GM12878 (cell line): Measurements from ENCODE around the gene SLC44A4. TPM values are rescaled to one million over a fixed set of nuclear protein-coding genes. Genes with fewer than 3 reads are reported as not detected.

ENCODE experiments used
- CHD2 ChIP-seq: IDR thresholded peaks from 2 replicates; pipeline ENCODE4 v1.6.1; 2011; ENCODE audit warnings: low read depth, low read length, improper control_type of control experiment, borderline replicate concordance
- DPF2 ChIP-seq: fragments of 450-650 bp; IDR thresholded peaks from 2 replicates; pipeline ENCODE4 v1.6.1; 2017; ENCODE audit warnings: mild to moderate bottlenecking
- ETV6 ChIP-seq, 2 experiments: fragments of 450-650 bp in 1 of 2; IDR thresholded peaks in 1 of 2; conservative IDR thresholded peaks in 1 of 2; 2 replicates each; pipeline ENCODE4 v1.6.1; 2014; ENCODE audit warnings: antibody characterized with exemption in 1 of 2, borderline replicate concordance in 1 of 2, low read depth in 1 of 2, mild to moderate bottlenecking in 1 of 2, moderate library complexity in 1 of 2
- FOS ChIP-seq: IDR thresholded peaks from 3 replicates; pipeline ENCODE4 v1.6.1; 2011; ENCODE audit warnings: borderline replicate concordance; ENCODE audit not compliant: insufficient read length; ENCODE audit errors: extremely low read depth
- HDGF ChIP-seq: fragments of 450-650 bp; IDR thresholded peaks from 2 replicates; pipeline ENCODE4 v1.6.1; 2016; ENCODE audit warnings: antibody characterized with exemption
- IRF4 ChIP-seq: IDR thresholded peaks from 2 replicates; pipeline ENCODE4 v1.6.1; 2011; ENCODE audit warnings: low read depth, low read length
- KAT2A ChIP-seq: conservative IDR thresholded peaks from 2 replicates; pipeline ENCODE4 v1.6.1; 2011; ENCODE audit warnings: low read depth, low read length; ENCODE audit not compliant: control insufficient read depth
- MEF2A ChIP-seq: IDR thresholded peaks from 2 replicates; pipeline ENCODE4 v1.6.1; 2011; ENCODE audit warnings: low read depth, mild to moderate bottlenecking, low read length, moderate library complexity; ENCODE audit not compliant: insufficient read depth
- MTA2 ChIP-seq: fragments of 450-650 bp; IDR thresholded peaks from 2 replicates; pipeline ENCODE4 v1.6.1; 2016; ENCODE audit warnings: low read depth, mild to moderate bottlenecking, moderate library complexity
- NBN ChIP-seq: fragments of 450-650 bp; IDR thresholded peaks from 2 replicates; pipeline ENCODE4 v1.6.1; 2016
- SIN3A ChIP-seq: IDR thresholded peaks from 2 replicates; pipeline ENCODE4 v1.6.1; 2012; ENCODE audit warnings: low read depth, low read length, improper control_type of control experiment
- SRF ChIP-seq, 2 experiments: IDR thresholded peaks; 2 replicates each; pipeline ENCODE4 v1.6.1; 2011; ENCODE audit warnings: low read depth in 2 of 2, low read length in 2 of 2, mild to moderate bottlenecking in 1 of 2, moderate library complexity in 1 of 2
- STAT3 ChIP-seq: IDR thresholded peaks from 2 replicates; pipeline ENCODE4 v1.6.1; 2011; ENCODE audit warnings: low read depth, low read length, improper control_type of control experiment
- TAF1 ChIP-seq: IDR thresholded peaks from 2 replicates; pipeline ENCODE4 v1.6.1; 2011; ENCODE audit warnings: mild to moderate bottlenecking, low read depth, low read length, borderline replicate concordance
- ZNF207 ChIP-seq: fragments of 450-650 bp; IDR thresholded peaks from 2 replicates; pipeline ENCODE4 v1.6.1; 2014; ENCODE audit warnings: antibody characterized with exemption, mild to moderate bottlenecking, borderline replicate concordance
- ZNF24 ChIP-seq: fragments of 450-650 bp; IDR thresholded peaks from 2 replicates; pipeline ENCODE4 v1.6.1; 2017; ENCODE audit warnings: antibody characterized with exemption, mild to moderate bottlenecking
- polyA plus RNA-seq, 11 experiments: library from polyadenylated mRNA; depleted of rRNA in 4 of 11; unstranded in 6 of 11; stranded (reverse) in 5 of 11; fragments of >200 nt; fragmentation: Nextera tagmentation in 4 of 11; fragmentation: Illumina TruSeq in 1 of 11; extraction: Ambion mirVana in 4 of 11; extraction: Trizol in 1 of 11; gene quantifications; 1 replicate in 1 of 11; 2 replicates in 10 of 11; pipeline versions ENCODE4 v1.2.1 to v1.2.3, GENCODE V29; 2011 to 2016; ENCODE audit warnings: inconsistent platforms in 2 of 11, missing spikeins in 2 of 11, low read depth in 1 of 11
- total RNA-seq, 4 experiments: library from RNA; depleted of rRNA in 3 of 4; stranded (reverse); fragments of >200 nt in 3 of 4; fragmentation: Illumina TruSeq in 1 of 4; extraction: Trizol in 1 of 4; gene quantifications; 2 replicates each; pipeline versions ENCODE4 v1.2.1 to v1.2.3, GENCODE V29; 2013 to 2021
- TF ChIP-seq, protein P1 (sequence below): fragments of 450-650 bp; conservative IDR thresholded peaks from 2 replicates; pipeline ENCODE4 v1.6.1; 2017; ENCODE audit warnings: mild to moderate bottlenecking, moderate library complexity
- TF ChIP-seq, protein P2 (sequence below): fragments of 450-650 bp; IDR thresholded peaks from 2 replicates; pipeline ENCODE4 v1.6.1; 2017; ENCODE audit warnings: mild to moderate bottlenecking, low read depth, inconsistent platforms; ENCODE audit not compliant: poor library complexity, severe bottlenecking
- TF ChIP-seq, protein P3 (sequence below): IDR thresholded peaks from 2 replicates; pipeline ENCODE4 v1.6.1; 2012; ENCODE audit warnings: mild to moderate bottlenecking, low read depth, low read length
- TF ChIP-seq, protein P4 (sequence below): fragments of 450-650 bp; IDR thresholded peaks from 2 replicates; pipeline ENCODE4 v1.6.1; 2016; ENCODE audit warnings: mild to moderate bottlenecking

The SLC44A4 gene
- total and polyA plus RNA-seq, 10 of the 15 experiments (the other 5 are each of a cell fraction or from before 2014, with no cell fraction given): 0.04 to 0.24 (median 0.15) TPM; not detected in 3

DNA sequence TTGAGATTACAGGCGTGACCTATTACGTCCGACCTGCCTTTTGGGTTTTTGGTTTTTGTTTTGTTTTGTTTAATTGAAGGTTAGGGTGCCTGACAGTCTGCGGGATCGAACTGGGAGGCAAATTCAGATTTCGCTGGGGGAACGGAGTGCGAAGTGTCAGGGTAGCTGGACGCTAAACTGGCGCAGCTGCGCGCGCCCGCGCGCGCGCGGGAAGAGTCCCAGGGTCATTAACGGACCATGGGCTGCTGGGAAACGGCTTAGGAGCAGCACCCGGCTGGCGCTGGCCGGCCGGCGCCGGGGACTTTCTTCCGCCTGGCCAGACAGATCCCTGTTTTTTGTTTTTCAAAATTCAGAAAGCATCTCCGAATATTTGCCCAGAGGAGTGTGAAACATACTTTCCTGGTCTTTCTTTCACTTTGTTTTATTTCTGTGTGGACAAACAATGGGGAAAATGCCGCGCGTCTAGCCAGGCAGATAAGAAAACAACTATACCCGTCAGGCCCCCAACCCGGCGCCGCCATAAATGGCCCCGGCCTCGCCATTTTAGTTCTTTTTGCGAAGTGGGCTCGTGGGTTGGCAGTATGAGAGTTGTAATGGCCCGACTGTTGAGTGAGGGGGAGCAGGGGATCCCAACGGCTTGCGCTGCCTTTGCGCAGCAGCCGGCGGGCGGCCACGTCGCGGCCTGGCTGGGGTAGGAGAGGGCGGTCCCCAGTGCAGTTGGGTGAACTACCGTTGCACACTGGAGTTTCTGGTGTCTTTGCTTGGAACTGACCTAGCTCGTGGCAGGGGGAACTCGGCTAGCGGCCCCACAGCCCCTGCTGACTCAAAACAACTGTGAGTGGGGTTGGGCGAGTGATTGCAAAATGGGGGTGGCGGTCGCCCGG lies 44.2 kb downstream of the SLC44A4 start (continued):
- TF ChIP-seq, protein P1, sequence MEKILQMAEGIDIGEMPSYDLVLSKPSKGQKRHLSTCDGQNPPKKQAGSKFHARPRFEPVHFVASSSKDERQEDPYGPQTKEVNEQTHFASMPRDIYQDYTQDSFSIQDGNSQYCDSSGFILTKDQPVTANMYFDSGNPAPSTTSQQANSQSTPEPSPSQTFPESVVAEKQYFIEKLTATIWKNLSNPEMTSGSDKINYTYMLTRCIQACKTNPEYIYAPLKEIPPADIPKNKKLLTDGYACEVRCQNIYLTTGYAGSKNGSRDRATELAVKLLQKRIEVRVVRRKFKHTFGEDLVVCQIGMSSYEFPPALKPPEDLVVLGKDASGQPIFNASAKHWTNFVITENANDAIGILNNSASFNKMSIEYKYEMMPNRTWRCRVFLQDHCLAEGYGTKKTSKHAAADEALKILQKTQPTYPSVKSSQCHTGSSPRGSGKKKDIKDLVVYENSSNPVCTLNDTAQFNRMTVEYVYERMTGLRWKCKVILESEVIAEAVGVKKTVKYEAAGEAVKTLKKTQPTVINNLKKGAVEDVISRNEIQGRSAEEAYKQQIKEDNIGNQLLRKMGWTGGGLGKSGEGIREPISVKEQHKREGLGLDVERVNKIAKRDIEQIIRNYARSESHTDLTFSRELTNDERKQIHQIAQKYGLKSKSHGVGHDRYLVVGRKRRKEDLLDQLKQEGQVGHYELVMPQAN: peak; percentile 96
- no peak for TF ChIP-seq STAT3
- 0 out of 2 replicates have a peak, but pooled peaks have one; percentile 31 for TF ChIP-seq DPF2
- peak in 1 of 2 experiments; percentile 74; a peak in 2 of 4 replicates for TF ChIP-seq SRF (IDR thresholded peaks at IDR 0.05; ENCODE audit: low read depth in 2 of 2, low read length in 2 of 2)
- TF ChIP-seq CHD2: no peak
- TF ChIP-seq, protein P2, sequence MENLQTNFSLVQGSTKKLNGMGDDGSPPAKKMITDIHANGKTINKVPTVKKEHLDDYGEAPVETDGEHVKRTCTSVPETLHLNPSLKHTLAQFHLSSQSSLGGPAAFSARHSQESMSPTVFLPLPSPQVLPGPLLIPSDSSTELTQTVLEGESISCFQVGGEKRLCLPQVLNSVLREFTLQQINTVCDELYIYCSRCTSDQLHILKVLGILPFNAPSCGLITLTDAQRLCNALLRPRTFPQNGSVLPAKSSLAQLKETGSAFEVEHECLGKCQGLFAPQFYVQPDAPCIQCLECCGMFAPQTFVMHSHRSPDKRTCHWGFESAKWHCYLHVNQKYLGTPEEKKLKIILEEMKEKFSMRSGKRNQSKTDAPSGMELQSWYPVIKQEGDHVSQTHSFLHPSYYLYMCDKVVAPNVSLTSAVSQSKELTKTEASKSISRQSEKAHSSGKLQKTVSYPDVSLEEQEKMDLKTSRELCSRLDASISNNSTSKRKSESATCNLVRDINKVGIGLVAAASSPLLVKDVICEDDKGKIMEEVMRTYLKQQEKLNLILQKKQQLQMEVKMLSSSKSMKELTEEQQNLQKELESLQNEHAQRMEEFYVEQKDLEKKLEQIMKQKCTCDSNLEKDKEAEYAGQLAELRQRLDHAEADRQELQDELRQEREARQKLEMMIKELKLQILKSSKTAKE: peak; percentile 90
- peak; percentile 38 for TF ChIP-seq MTA2
- TF ChIP-seq, protein P3, sequence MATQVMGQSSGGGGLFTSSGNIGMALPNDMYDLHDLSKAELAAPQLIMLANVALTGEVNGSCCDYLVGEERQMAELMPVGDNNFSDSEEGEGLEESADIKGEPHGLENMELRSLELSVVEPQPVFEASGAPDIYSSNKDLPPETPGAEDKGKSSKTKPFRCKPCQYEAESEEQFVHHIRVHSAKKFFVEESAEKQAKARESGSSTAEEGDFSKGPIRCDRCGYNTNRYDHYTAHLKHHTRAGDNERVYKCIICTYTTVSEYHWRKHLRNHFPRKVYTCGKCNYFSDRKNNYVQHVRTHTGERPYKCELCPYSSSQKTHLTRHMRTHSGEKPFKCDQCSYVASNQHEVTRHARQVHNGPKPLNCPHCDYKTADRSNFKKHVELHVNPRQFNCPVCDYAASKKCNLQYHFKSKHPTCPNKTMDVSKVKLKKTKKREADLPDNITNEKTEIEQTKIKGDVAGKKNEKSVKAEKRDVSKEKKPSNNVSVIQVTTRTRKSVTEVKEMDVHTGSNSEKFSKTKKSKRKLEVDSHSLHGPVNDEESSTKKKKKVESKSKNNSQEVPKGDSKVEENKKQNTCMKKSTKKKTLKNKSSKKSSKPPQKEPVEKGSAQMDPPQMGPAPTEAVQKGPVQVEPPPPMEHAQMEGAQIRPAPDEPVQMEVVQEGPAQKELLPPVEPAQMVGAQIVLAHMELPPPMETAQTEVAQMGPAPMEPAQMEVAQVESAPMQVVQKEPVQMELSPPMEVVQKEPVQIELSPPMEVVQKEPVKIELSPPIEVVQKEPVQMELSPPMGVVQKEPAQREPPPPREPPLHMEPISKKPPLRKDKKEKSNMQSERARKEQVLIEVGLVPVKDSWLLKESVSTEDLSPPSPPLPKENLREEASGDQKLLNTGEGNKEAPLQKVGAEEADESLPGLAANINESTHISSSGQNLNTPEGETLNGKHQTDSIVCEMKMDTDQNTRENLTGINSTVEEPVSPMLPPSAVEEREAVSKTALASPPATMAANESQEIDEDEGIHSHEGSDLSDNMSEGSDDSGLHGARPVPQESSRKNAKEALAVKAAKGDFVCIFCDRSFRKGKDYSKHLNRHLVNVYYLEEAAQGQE: peak; percentile 50; the same call in 1 of the 2 replicates
- peak; percentile 88; the same call in 1 of the 2 replicates for TF ChIP-seq HDGF
- TF ChIP-seq, protein P4, sequence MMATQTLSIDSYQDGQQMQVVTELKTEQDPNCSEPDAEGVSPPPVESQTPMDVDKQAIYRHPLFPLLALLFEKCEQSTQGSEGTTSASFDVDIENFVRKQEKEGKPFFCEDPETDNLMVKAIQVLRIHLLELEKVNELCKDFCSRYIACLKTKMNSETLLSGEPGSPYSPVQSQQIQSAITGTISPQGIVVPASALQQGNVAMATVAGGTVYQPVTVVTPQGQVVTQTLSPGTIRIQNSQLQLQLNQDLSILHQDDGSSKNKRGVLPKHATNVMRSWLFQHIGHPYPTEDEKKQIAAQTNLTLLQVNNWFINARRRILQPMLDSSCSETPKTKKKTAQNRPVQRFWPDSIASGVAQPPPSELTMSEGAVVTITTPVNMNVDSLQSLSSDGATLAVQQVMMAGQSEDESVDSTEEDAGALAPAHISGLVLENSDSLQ: peak; percentile 4; the same call in 1 of the 2 replicates
- peak; percentile 67; the same call in 1 of the 2 replicates for TF ChIP-seq MEF2A
- TF ChIP-seq ETV6 (conservative IDR thresholded peaks at IDR 0.05 in 1 of 2, IDR thresholded peaks at IDR 0.05 in 1 of 2; ENCODE audit: borderline replicate concordance in 1 of 2, low read depth in 1 of 2): peak in 1 of 2 experiments; percentile 13; a peak in 1 of 4 replicates
- no peak for TF ChIP-seq ZNF24
- TF ChIP-seq SIN3A: peak; percentile 51; the same call in 1 of the 2 replicates
- peak; percentile 82 for TF ChIP-seq NBN
- TF ChIP-seq ZNF207: peak; percentile 45; the same call in 1 of the 2 replicates
- no peak for TF ChIP-seq KAT2A
- 0 out of 2 replicates have a peak, but pooled peaks have one; percentile 40 for TF ChIP-seq IRF4
- TF ChIP-seq TAF1: peak; percentile 94
- TF ChIP-seq FOS: no peak
